Measurements from ENCODE around the gene KCNK18.

Gene KCNK18

GRCh38 chr10:117161386-117162033 lies 35.8 kb upstream of the KCNK18 start:
- in situ Hi-C loops (cut with HindIII; ENCODE audit: low sequenced_read_pairs), result no loop called here

GRCh38 chr10:117162093-117163060 lies 34.9 kb upstream of the KCNK18 start:
- TF ChIP-seq CTCF (IDR thresholded peaks at IDR 0.05; ENCODE audit: low read depth, low read length), result no peak
- H3K4me3 ChIP-seq (ENCODE audit: low read depth, low read length), result no peak overlapping the region
- no peak for DNase-seq (ENCODE audit: low read depth, low spot score)
- in situ Hi-C loops (cut with HindIII; ENCODE audit: low sequenced_read_pairs), result no loop called here

More at GRCh38 chr10:117161386-117162033, 35.8 kb upstream of the KCNK18 start:
- H3K4me3 ChIP-seq (ENCODE audit: low read depth, low read length), result no peak overlapping the region
- no peak for DNase-seq (ENCODE audit: low read depth, low spot score)
- no peak for TF ChIP-seq CTCF (IDR thresholded peaks at IDR 0.05; ENCODE audit: low read depth, low read length)

GRCh38 chr10:117163061-117163953 lies 34.0 kb upstream of the KCNK18 start:
- H3K4me3 ChIP-seq (ENCODE audit: low read depth, low read length), result no peak overlapping the region
- no peak for TF ChIP-seq CTCF (IDR thresholded peaks at IDR 0.05; ENCODE audit: low read depth, low read length)
- in situ Hi-C loops (cut with HindIII; ENCODE audit: low sequenced_read_pairs), result no loop called here
- no peak for DNase-seq (ENCODE audit: low read depth, low spot score)

- DNase-seq (ENCODE audit: low read depth, low spot score), result no peak
- in situ Hi-C loops (cut with HindIII; ENCODE audit: low sequenced_read_pairs), result no loop called here
- no peak for TF ChIP-seq CTCF (IDR thresholded peaks at IDR 0.05; ENCODE audit: low read depth, low read length)
- H3K4me3 ChIP-seq (ENCODE audit: low read depth, low read length), result no peak overlapping the region
Observed at GRCh38 chr10:117163954-117164548, 33.2 kb upstream of the KCNK18 start.

GRCh38 chr10:117164592-117165537 lies 32.4 kb upstream of the KCNK18 start:
- TF ChIP-seq CTCF (IDR thresholded peaks at IDR 0.05; ENCODE audit: low read depth, low read length), result no peak
- no peak for DNase-seq (ENCODE audit: low read depth, low spot score)
- in situ Hi-C loops (cut with HindIII; ENCODE audit: low sequenced_read_pairs), result no loop called here
- H3K4me3 ChIP-seq (ENCODE audit: low read depth, low read length), result no peak overlapping the region

Measured in astrocyte of the spinal cord (primary cell).